Immature natural killer cell (primary cell): Measurements from ENCODE around the gene CSF1. TPM values are rescaled to one million over a fixed set of nuclear protein-coding genes. Genes with fewer than 3 reads are reported as not detected.

Source experiments
- DNase-seq, 3 donors: peaks; one replicate each; pipeline ENCODE4 v3.0.0; 2022; ENCODE audit warnings: mixed read lengths in 1 of 3
- H3K27ac Mint-ChIP-seq, 6 donors: one replicate each; pipeline ENCODE4 v1.8.0; 2020; ENCODE audit warnings: mixed read lengths in 6 of 6, mild to moderate bottlenecking in 5 of 6, inconsistent platforms in 4 of 6, moderate library complexity in 3 of 6
- H3K27me3 Mint-ChIP-seq, 3 donors: one replicate each; pipeline ENCODE4 v1.8.0; 2020 to 2021; ENCODE audit warnings: low read depth in 3 of 3, mild to moderate bottlenecking in 3 of 3, mixed read lengths in 3 of 3, moderate library complexity in 3 of 3, inconsistent platforms in 1 of 3
- H3K36me3 Mint-ChIP-seq, 3 donors: one replicate each; pipeline ENCODE4 v1.8.0; 2020; ENCODE audit warnings: mixed read lengths in 3 of 3, inconsistent platforms in 2 of 3, mild to moderate bottlenecking in 2 of 3
- H3K4me1 Mint-ChIP-seq, 2 donors: one replicate each; pipeline ENCODE4 v1.8.0; 2020; ENCODE audit warnings: inconsistent platforms in 2 of 2, mild to moderate bottlenecking in 2 of 2, mixed read lengths in 2 of 2, moderate library complexity in 1 of 2
- H3K4me3 Mint-ChIP-seq, 5 donors: one replicate each; pipeline ENCODE4 v1.8.0; 2020; ENCODE audit warnings: mild to moderate bottlenecking in 5 of 5, mixed read lengths in 5 of 5, inconsistent platforms in 3 of 5, moderate library complexity in 3 of 5
- H3K9me3 Mint-ChIP-seq, 6 donors: one replicate each; pipeline ENCODE4 v1.8.0; 2020; ENCODE audit warnings: mild to moderate bottlenecking in 6 of 6, mixed read lengths in 6 of 6, inconsistent platforms in 4 of 6, moderate library complexity in 3 of 6
- polyA plus RNA-seq, 3 donors: library from polyadenylated mRNA; unstranded; fragments of 300-500 nt; fragmentation: Illumina TruSeq; gene quantifications; one replicate each; pipeline ENCODE4 v1.2.3, GENCODE V29; 2021

Gene CSF1
- polyA plus RNA-seq, 3 donors from 2014 or later: 0.55 to 0.97 (median 0.65) TPM

- Mint-ChIP-seq H3K27me3 (peaks cover 0 to 8% (median 2%) of the 10 kb centered on the region in 3 donors), H3K9me3 (no peaks in the 10 kb centered on the region), H3K4me1 (peaks cover 10 to 17% of the 10 kb centered on the region in 2 donors), H3K4me3 (no peak overlapping the region), H3K27ac (peak overlapping the region in 1 of 6 donors; percentile 85), H3K36me3 (no peaks in the 10 kb centered on the region)
- no peak for DNase-seq
These were observed 9.0 kb upstream of the CSF1 start for GRCh38 chr1:109901524-109902145.

- H3K9me3 Mint-ChIP-seq: no peaks in the 10 kb centered on the region
- no peaks in the 10 kb centered on the region for H3K36me3 Mint-ChIP-seq
- no peak overlapping the region for H3K4me3 Mint-ChIP-seq
- peaks cover 12 to 14% of the 10 kb centered on the region in 2 donors for H3K4me1 Mint-ChIP-seq
- H3K27ac Mint-ChIP-seq: peak overlapping the region in 1 of 6 donors; percentile 85
- DNase-seq: no peak
- H3K27me3 Mint-ChIP-seq: peaks cover 0 to 10% (median 3%) of the 10 kb centered on the region in 3 donors
These were observed 8.3 kb upstream of the CSF1 start for GRCh38 chr1:109902204-109902985.

GRCh38 chr1:109903376-109903930, 7.2 kb upstream of the CSF1 start:
- Mint-ChIP-seq H3K27me3 (peaks cover 0 to 8% (median 3%) of the 10 kb centered on the region in 3 donors), H3K4me1 (peaks cover 11 to 14% of the 10 kb centered on the region in 2 donors), H3K4me3 (no peak overlapping the region), H3K9me3 (no peaks in the 10 kb centered on the region), H3K27ac (no peak overlapping the region), H3K36me3 (no peaks in the 10 kb centered on the region)
- DNase-seq: no peak

GRCh38 chr1:109904105-109904817, 6.4 kb upstream of the CSF1 start:
- no peaks in the 10 kb centered on the region for H3K36me3 Mint-ChIP-seq
- no peak for DNase-seq
- H3K27ac Mint-ChIP-seq: peak overlapping the region in 1 of 6 donors; percentile 16
- peaks cover 11 to 14% of the 10 kb centered on the region in 2 donors for H3K4me1 Mint-ChIP-seq
- no peaks in the 10 kb centered on the region for H3K9me3 Mint-ChIP-seq
- H3K4me3 Mint-ChIP-seq: no peak overlapping the region
- peaks cover 1 to 12% (median 3%) of the 10 kb centered on the region in 3 donors for H3K27me3 Mint-ChIP-seq

GRCh38 chr1:109905491-109905890, 5.2 kb upstream of the CSF1 start:
- peaks cover 19 to 21% of the 10 kb centered on the region in 2 donors for H3K4me1 Mint-ChIP-seq
- no peaks in the 10 kb centered on the region for H3K36me3 Mint-ChIP-seq
- peak overlapping the region in 3 of 6 donors; percentile 81 to 96 (median 95) for H3K27ac Mint-ChIP-seq
- H3K4me3 Mint-ChIP-seq: no peak overlapping the region
- peaks cover 5 to 15% (median 11%) of the 10 kb centered on the region in 3 donors for H3K27me3 Mint-ChIP-seq
- no peak for DNase-seq
- H3K9me3 Mint-ChIP-seq: no peaks in the 10 kb centered on the region

GRCh38 chr1:109906160-109906838, 4.3 kb upstream of the CSF1 start:
- peak in 2 of 3 donors; percentile 21 to 61 for DNase-seq
- Mint-ChIP-seq H3K4me1 (peaks cover 19 to 21% of the 10 kb centered on the region in 2 donors), H3K27me3 (peaks cover 6 to 16% (median 12%) of the 10 kb centered on the region in 3 donors)

GRCh38 chr1:109906839-109907180, 3.8 kb upstream of the CSF1 start:
- peaks cover 6 to 18% (median 14%) of the 10 kb centered on the region in 3 donors for H3K27me3 Mint-ChIP-seq
- H3K27ac Mint-ChIP-seq: peak overlapping the region in 1 of 6 donors; percentile 95
- H3K4me1 Mint-ChIP-seq: peaks cover 22 to 26% of the 10 kb centered on the region in 2 donors
- no peak for DNase-seq
- H3K36me3 Mint-ChIP-seq: no peaks in the 10 kb centered on the region
- no peaks in the 10 kb centered on the region for H3K9me3 Mint-ChIP-seq
- no peak overlapping the region for H3K4me3 Mint-ChIP-seq

More at GRCh38 chr1:109906160-109906838, 4.3 kb upstream of the CSF1 start:
- no peaks in the 10 kb centered on the region for H3K36me3 Mint-ChIP-seq
- peak overlapping the region; percentile 48 to 96 (median 78) for H3K27ac Mint-ChIP-seq
- no peaks in the 10 kb centered on the region for H3K9me3 Mint-ChIP-seq
- peak overlapping the region in 3 of 5 donors; percentile 27 to 82 (median 52) for H3K4me3 Mint-ChIP-seq

GRCh38 chr1:109907190-109907774, 3.4 kb upstream of the CSF1 start:
- H3K9me3 Mint-ChIP-seq: no peaks in the 10 kb centered on the region
- H3K36me3 Mint-ChIP-seq: no peaks in the 10 kb centered on the region
- H3K27ac Mint-ChIP-seq: peak overlapping the region in 1 of 6 donors; percentile 76
- H3K4me1 Mint-ChIP-seq: peaks cover 25 to 28% of the 10 kb centered on the region in 2 donors
- H3K4me3 Mint-ChIP-seq: peak overlapping the region in 1 of 5 donors; percentile 6
- H3K27me3 Mint-ChIP-seq: peaks cover 6 to 21% (median 17%) of the 10 kb centered on the region in 3 donors
- no peak for DNase-seq

GRCh38 chr1:109908836-109909235, 1.8 kb upstream of the CSF1 start:
- DNase-seq: no peak
- Mint-ChIP-seq H3K27ac (no peak overlapping the region), H3K4me1 (peaks cover 25 to 28% of the 10 kb centered on the region in 2 donors), H3K9me3 (no peaks in the 10 kb centered on the region), H3K36me3 (peaks cover 0 to 1% (median 0%) of the 10 kb centered on the region in 3 donors), H3K27me3 (peaks cover 6 to 20% (median 20%) of the 10 kb centered on the region in 3 donors), H3K4me3 (peak overlapping the region in 1 of 5 donors; percentile 38)

- Mint-ChIP-seq H3K27ac (peak overlapping the region in 2 of 6 donors; percentile 40 to 50), H3K4me1 (peaks cover 25 to 28% of the 10 kb centered on the region in 2 donors), H3K9me3 (no peaks in the 10 kb centered on the region), H3K27me3 (peaks cover 6 to 22% (median 15%) of the 10 kb centered on the region in 3 donors), H3K36me3 (peaks cover 0 to 3% (median 0%) of the 10 kb centered on the region in 3 donors), H3K4me3 (peak overlapping the region; percentile 75 to 83 (median 80))
- no peak for DNase-seq
These were observed 1.1 kb upstream of the CSF1 start for GRCh38 chr1:109909561-109909960.

- DNase-seq: no peak
- Mint-ChIP-seq H3K4me1 (peaks cover 20 to 22% of the 10 kb centered on the region in 2 donors), H3K9me3 (no peaks in the 10 kb centered on the region), H3K4me3 (peak overlapping the region; percentile 75 to 83 (median 80)), H3K27me3 (peaks cover 6 to 23% (median 15%) of the 10 kb centered on the region in 3 donors), H3K36me3 (peaks cover 0 to 3% (median 0%) of the 10 kb centered on the region in 3 donors), H3K27ac (peak overlapping the region in 1 of 6 donors; percentile 40)
These were observed 532 bp downstream of the CSF1 start for GRCh38 chr1:109910963-109911798.
